Spleen (tissue), 7 donors: Measurements from ENCODE around the gene C19orf73.

ENCODE experiments used
- CTCF ChIP-seq, 11 experiments: fragments of 200-600 bp in 7 of 11; fragments of 450-650 bp in 4 of 11; sonication (generic) in 4 of 11; IDR thresholded peaks in 8 of 11; conservative IDR thresholded peaks in 3 of 11; 1 replicate in 7 of 11; 2 replicates in 4 of 11; pipeline versions ENCODE4 v1.4.0 to v1.8.0; 2016 to 2021; ENCODE audit warnings: antibody characterized with exemption in 11 of 11, inconsistent platforms in 4 of 11, mild to moderate bottlenecking in 1 of 11
- POLR2A ChIP-seq, 3 donors: fragments of 450-650 bp; IDR thresholded peaks; one replicate each; pipeline ENCODE4 v1.5.1; 2017; ENCODE audit warnings: antibody characterized with exemption in 3 of 3, mild to moderate bottlenecking in 1 of 3
- donor health status: DM: no; HTN: no; CAD: no; lungs with moderate emphysema.
- donor health status: DM: no; HTN: no; CAD: no.
- donor health status: DM: no; HTN: no; CAD: no.

- no peak for TF ChIP-seq POLR2A (IDR thresholded peaks at IDR 0.05)
- TF ChIP-seq CTCF (IDR thresholded peaks at IDR 0.05 in 8 of 11, conservative IDR thresholded peaks at IDR 0.05 in 3 of 11): no peak
These were observed 46.9 kb upstream of the C19orf73 start for GRCh38 chr19:49165865-49166301.
